Osteocyte (in vitro differentiated cells): ENCODE measurements around the gene ATP6AP1. TPM values are rescaled to one million over a fixed set of nuclear protein-coding genes. Genes with fewer than 3 reads are reported as not detected.

ENCODE experiments used
- DNase-seq: peaks from one replicate; pipeline ENCODE4 v3.0.0; 2021; ENCODE audit warnings: mixed read lengths; ENCODE audit not compliant: unreplicated experiment; ENCODE audit errors: extremely low spot score
- H3K27ac Mint-ChIP-seq: one replicate; pipeline ENCODE4 v1.8.0; 2021; ENCODE audit warnings: mild to moderate bottlenecking, mixed read lengths; ENCODE audit not compliant: unreplicated experiment
- H3K27me3 Mint-ChIP-seq: one replicate; pipeline ENCODE4 v1.8.0; 2021; ENCODE audit warnings: mixed read lengths; ENCODE audit not compliant: unreplicated experiment
- H3K36me3 Mint-ChIP-seq: one replicate; pipeline ENCODE4 v1.8.0; 2021; ENCODE audit warnings: mixed read lengths; ENCODE audit not compliant: unreplicated experiment
- H3K4me1 Mint-ChIP-seq: one replicate; pipeline ENCODE4 v1.8.0; 2021; ENCODE audit warnings: mixed read lengths; ENCODE audit not compliant: unreplicated experiment
- H3K4me3 Mint-ChIP-seq: one replicate; pipeline ENCODE4 v1.8.0; 2021; ENCODE audit warnings: mild to moderate bottlenecking, moderate library complexity, mixed read lengths; ENCODE audit not compliant: unreplicated experiment
- H3K9me3 Mint-ChIP-seq: one replicate; pipeline ENCODE4 v1.8.0; 2021; ENCODE audit warnings: mixed read lengths; ENCODE audit not compliant: unreplicated experiment
- total RNA-seq: library from RNA; stranded (reverse); gene quantifications from 2 replicates; pipeline ENCODE4 v1.2.1, GENCODE V29; 2021
- TF ChIP-seq, protein P1 (sequence below): fragments of 200-600 bp; sonication (generic); IDR thresholded peaks from 2 replicates; pipeline ENCODE4 v1.5.0; 2021; ENCODE audit warnings: antibody characterized with exemption, mild to moderate bottlenecking, moderate library complexity

ATP6AP1 gene
- total RNA-seq, 1 donor from 2014 or later: 144 TPM

GRCh38 chrX:154403192-154403591 lies 25.3 kb upstream of the ATP6AP1 start:
- Mint-ChIP-seq H3K4me3 (no peak overlapping the region), H3K9me3 (no peaks in the 10 kb centered on the region), H3K27ac (no peak overlapping the region), H3K4me1 (peaks cover 12% of the 10 kb centered on the region), H3K27me3 (no peaks in the 10 kb centered on the region), H3K36me3 (peaks cover 15% of the 10 kb centered on the region)
- TF ChIP-seq, protein P1, sequence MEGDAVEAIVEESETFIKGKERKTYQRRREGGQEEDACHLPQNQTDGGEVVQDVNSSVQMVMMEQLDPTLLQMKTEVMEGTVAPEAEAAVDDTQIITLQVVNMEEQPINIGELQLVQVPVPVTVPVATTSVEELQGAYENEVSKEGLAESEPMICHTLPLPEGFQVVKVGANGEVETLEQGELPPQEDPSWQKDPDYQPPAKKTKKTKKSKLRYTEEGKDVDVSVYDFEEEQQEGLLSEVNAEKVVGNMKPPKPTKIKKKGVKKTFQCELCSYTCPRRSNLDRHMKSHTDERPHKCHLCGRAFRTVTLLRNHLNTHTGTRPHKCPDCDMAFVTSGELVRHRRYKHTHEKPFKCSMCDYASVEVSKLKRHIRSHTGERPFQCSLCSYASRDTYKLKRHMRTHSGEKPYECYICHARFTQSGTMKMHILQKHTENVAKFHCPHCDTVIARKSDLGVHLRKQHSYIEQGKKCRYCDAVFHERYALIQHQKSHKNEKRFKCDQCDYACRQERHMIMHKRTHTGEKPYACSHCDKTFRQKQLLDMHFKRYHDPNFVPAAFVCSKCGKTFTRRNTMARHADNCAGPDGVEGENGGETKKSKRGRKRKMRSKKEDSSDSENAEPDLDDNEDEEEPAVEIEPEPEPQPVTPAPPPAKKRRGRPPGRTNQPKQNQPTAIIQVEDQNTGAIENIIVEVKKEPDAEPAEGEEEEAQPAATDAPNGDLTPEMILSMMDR: no peak
- no peak for DNase-seq

DNA sequence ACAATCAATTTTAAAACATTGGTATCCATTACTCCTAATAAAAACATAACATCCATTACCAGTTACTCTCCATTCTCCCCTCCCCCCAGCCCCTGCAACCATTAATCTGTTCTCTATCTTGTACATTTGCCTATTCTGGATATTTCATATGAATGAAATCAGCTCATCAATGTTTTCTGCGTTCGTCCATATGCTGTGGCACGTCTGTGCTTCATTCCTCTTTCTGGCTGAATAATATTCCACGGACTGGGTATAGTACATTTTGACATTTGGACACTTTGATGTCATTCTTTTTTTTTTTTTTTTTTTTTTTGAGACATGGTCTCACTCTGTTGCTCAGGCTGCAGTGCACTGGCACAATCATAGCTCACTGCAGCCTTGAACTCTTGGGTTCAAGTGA lies 24.6 kb upstream of the ATP6AP1 start:
- peaks cover 17% of the 10 kb centered on the region for H3K4me1 Mint-ChIP-seq
- no peak overlapping the region for H3K27ac Mint-ChIP-seq
- no peaks in the 10 kb centered on the region for H3K9me3 Mint-ChIP-seq
- H3K36me3 Mint-ChIP-seq: peaks cover 11% of the 10 kb centered on the region
- TF ChIP-seq, protein P1: no peak
- DNase-seq: no peak
- H3K4me3 Mint-ChIP-seq: no peak overlapping the region
- no peaks in the 10 kb centered on the region for H3K27me3 Mint-ChIP-seq

DNA sequence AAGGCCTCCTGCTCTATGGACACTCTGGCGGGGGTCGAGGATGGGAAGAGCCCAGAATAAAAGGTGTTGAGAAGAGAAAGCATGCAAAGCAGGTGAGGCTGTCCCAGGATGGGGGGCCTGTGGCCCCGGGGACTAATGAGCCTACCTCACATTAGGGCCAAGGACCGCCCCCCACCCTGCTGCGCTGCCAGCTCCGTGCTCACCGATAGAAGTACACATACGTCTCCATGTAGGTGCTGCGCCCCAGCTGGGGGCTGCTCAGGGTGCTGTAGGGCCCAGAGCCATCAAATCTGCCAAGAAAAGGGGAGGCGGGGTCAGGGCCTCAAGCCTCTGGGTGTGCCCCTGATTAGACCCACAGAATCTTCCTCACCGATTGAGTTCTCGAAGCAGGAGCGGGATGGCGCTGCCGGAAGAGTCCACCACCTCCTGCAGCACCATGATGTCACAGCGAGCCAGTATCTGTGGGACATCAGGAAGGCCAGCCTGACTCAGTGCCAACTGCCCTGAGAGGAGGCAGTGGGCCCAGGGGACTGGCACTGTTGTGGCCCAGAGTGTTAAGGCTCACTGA lies 23.8 kb upstream of the ATP6AP1 start:
- Mint-ChIP-seq H3K9me3 (no peaks in the 10 kb centered on the region), H3K36me3 (peaks cover 4% of the 10 kb centered on the region), H3K27me3 (no peaks in the 10 kb centered on the region), H3K4me1 (peaks cover 15% of the 10 kb centered on the region), H3K4me3 (no peak overlapping the region), H3K27ac (no peak overlapping the region)
- DNase-seq: no peak
- TF ChIP-seq, protein P1: no peak

GRCh38 chrX:154408659-154409221 lies 19.7 kb upstream of the ATP6AP1 start:
- no peak for DNase-seq
- Mint-ChIP-seq H3K36me3 (peaks cover 2% of the 10 kb centered on the region), H3K9me3 (no peaks in the 10 kb centered on the region), H3K27ac (peak overlapping the region; percentile 90), H3K27me3 (no peaks in the 10 kb centered on the region), H3K4me1 (peaks cover 23% of the 10 kb centered on the region), H3K4me3 (peak overlapping the region; percentile 79)
- TF ChIP-seq, protein P1: no peak

DNA sequence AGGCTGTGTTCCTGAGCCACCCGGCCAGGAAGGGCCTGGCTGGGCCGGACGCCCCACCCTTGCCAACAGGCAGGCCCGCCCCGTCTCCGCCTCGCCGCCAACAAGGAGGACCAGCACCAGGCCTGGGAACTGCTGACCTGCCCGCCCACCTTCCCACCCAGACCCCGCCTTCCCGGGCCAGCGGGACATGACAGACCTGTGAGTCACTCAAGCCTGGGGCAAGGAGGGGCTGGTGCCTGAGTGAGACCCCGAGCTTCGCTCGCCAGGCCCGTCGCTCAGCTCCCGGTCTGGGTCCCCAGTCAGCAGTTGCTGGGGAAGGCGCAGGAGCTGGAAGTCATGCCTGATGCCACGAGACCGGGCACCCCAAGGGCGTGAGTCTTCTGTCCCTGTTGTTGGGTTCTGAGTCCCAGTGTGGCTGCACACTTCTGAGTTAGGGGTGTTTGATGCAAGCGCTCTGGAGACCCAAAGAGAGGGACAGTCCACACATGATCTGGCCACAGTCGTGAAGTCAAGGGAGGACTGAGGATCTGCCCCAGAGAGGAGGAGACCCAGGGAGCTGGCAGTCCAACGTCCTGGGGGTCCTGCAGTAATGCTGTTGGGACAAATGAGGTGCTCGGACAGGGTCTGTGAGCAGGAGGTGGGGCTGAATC lies 19.1 kb upstream of the ATP6AP1 start, which contains the start of gene DNASE1L1:
TSS of gene DNASE1L1 (minus strand) at position 33 of the 650 bp plus-strand sequence. CDS start 3,686 bp downstream, outside the sequence.
- H3K4me3 Mint-ChIP-seq: peak within 1 kb of the TSS; percentile 79
- peak within 1 kb of the TSS; percentile 90 for H3K27ac Mint-ChIP-seq
- no peaks in the 10 kb centered on the region for H3K27me3 Mint-ChIP-seq
- H3K4me1 Mint-ChIP-seq: peaks cover 23% of the 10 kb centered on the region
- H3K36me3 Mint-ChIP-seq: peaks cover under 1% of the 10 kb centered on the region
- H3K9me3 Mint-ChIP-seq: no peaks in the 10 kb centered on the region
- TF ChIP-seq, protein P1: no peak
- DNase-seq: peak; percentile 93
